BLaER1 treated with 17β-estradiol and CSF1 and Interleukin-3, amounts not matched to agents 10 nM and 100 nM (cell line): Measurements from ENCODE around the gene ASCL2.

Source experiments
- H3K27ac ChIP-seq, 11 experiments: shearing (Covaris generic); formaldehyde crosslinking; 2 replicates each; pipeline ENCODE4 v1.8.1; 2022
- H3K27me3 ChIP-seq, 11 experiments: shearing (Covaris generic); formaldehyde crosslinking; 2 replicates each; pipeline ENCODE4 v1.8.1; 2022
- H3K36me3 ChIP-seq, 11 experiments: shearing (Covaris generic); formaldehyde crosslinking; 2 replicates each; pipeline ENCODE4 v1.8.1; 2022
- H3K4me1 ChIP-seq, 10 experiments: shearing (Covaris generic); formaldehyde crosslinking; 2 replicates each; pipeline ENCODE4 v1.8.1; 2022
- H3K4me2 ChIP-seq, 11 experiments: shearing (Covaris generic); formaldehyde crosslinking; 2 replicates each; pipeline ENCODE4 v1.8.1; 2022
- H3K4me3 ChIP-seq, 10 experiments: shearing (Covaris generic); formaldehyde crosslinking; 2 replicates each; pipeline ENCODE4 v1.8.1; 2022
- H3K9ac ChIP-seq, 11 experiments: shearing (Covaris generic); formaldehyde crosslinking; 2 replicates each; pipeline ENCODE4 v1.8.1; 2022
- H3K9me3 ChIP-seq, 11 experiments: shearing (Covaris generic); formaldehyde crosslinking; replicated peaks in 1 of 11; 2 replicates each; pipeline ENCODE4 v1.8.1; 2022
- H4K20me1 ChIP-seq, 11 experiments: shearing (Covaris generic); formaldehyde crosslinking; 2 replicates each; pipeline ENCODE4 v1.8.1; 2022
- Cebpa-rat ChIP-seq, 11 experiments: shearing (Covaris generic); IDR thresholded peaks; 2 replicates each; pipeline ENCODE4 v1.8.1; 2022

ASCL2 gene

DNA sequence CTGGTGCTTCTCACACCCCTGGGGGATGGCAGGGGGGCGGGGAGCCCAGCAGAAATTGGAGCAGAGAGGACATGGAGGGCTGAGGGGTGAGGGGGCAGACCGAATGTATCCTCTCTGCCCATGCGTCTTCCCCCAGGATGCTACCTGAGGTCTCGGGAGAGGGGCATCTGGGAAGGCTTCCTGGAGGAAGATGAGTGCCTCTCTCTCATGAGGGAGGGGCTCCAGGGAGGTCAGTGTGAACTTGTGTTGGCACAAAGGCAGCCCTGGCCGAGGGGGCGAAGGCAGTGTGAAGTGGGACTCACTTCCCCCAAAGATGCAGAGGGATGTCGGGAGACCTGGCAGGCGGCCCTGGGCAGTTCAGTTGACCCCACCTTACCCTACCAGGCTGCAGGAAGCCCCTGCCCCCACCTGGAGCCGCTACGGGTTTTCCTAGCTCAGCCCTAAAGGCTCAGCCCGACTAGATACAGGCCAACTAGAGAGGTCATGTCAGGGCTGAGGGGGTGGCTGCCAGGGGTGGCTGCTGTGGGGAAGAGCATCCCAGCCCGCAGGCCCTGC, 10.4 kb downstream of the ASCL2 start:
- Histone ChIP-seq H3K4me2 (no peak overlapping the region), H3K9me3 (peaks cover 0 to under 1% (median 0%) of the 10 kb centered on the region in 11 experiments; a peak in 1 of 22 replicates), H3K27me3 (peaks cover 53 to 91% (median 77%) of the 10 kb centered on the region in 11 experiments), H3K9ac (no peak overlapping the region), H3K36me3 (no peaks in the 10 kb centered on the region), H3K27ac (no peak overlapping the region), H3K4me3 (no peak overlapping the region), H3K4me1 (peaks cover 7 to 24% (median 19%) of the 10 kb centered on the region in 10 experiments), H4K20me1 (peaks cover 0 to 68% (median 0%) of the 10 kb centered on the region in 11 experiments; a peak in 10 of 22 replicates)
- no peak for TF ChIP-seq Cebpa-rat (IDR thresholded peaks at IDR 0.05)

DNA sequence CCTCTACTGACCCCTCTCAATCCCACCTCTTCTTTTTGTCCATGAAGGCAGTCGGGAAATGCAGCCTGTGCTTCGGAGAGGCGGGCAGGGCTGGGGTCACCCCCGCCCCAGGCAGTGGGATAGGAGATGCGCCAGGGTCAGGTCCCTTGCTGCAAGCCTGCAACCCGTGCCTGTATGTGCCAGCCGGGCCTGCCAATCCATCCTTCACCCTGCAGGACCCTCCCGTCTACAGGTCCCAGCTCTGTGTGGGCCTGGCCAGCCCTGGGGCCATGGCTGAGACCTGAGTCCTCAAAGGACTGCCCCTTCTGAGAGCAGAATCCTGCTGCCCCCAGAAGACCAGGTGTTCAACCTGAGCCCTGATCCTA, 10.9 kb downstream of the ASCL2 start:
- TF ChIP-seq Cebpa-rat (IDR thresholded peaks at IDR 0.05): no peak
- H3K4me2 ChIP-seq: no peak overlapping the region
- H3K27ac ChIP-seq: no peak overlapping the region
- H3K9ac ChIP-seq: no peak overlapping the region
- peaks cover 0 to 5% (median 0%) of the 10 kb centered on the region in 11 experiments; a peak in 1 of 22 replicates for H3K9me3 ChIP-seq
- H3K4me3 ChIP-seq: no peak overlapping the region
- peaks cover 53 to 85% (median 73%) of the 10 kb centered on the region in 11 experiments for H3K27me3 ChIP-seq
- H3K36me3 ChIP-seq: no peaks in the 10 kb centered on the region
- H4K20me1 ChIP-seq: peaks cover 0 to 63% (median 0%) of the 10 kb centered on the region in 11 experiments; a peak in 9 of 22 replicates
- H3K4me1 ChIP-seq: peaks cover 2 to 19% (median 13%) of the 10 kb centered on the region in 10 experiments; a peak in 19 of 20 replicates

DNA sequence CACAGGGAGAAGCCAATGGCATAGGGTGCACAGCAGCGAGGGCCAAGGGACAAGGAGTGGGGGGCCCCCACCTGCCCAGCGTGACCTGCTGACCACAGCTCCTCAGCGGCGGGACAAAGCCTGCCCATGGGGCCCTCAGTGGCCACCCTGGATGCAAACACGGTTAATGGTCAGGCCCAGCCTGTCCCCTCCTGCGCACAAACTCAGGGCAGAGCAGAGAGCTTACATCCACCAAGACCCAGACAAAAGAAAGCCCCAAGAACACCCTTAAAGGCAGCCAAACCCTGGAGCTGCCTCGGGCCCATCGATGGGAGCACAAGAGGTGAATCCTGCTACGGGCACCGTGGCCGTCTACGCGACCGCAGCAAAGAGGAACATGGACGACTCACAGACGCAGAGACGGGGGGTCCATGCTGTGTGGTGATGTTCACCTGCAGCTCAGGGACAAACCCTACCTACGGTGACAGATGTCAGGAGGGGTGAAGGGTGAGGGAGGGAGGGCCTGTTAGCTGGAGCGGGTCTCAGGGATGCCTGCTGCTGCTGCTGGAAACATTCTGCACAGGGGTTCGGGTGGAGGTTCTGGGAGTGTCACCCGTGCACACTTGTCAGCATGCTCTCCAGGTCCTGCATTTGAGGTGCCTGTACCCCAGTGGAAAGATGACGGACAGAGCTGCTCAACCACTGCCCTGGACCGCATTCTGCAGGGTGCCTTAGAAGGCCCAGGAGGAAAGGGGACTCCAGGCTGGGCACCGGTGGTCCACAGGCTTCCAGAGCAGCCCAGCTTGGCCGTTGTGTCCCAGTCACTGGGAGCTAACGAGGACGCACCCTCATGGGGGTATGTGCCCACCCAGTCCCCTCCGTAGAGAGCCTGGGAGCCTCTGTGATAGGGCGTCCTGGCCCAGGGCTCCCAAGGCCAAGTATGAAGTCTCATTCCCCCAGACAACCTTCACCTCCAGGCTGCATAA, 11.6 kb downstream of the ASCL2 start:
- H3K27me3 ChIP-seq: peaks cover 50 to 79% (median 66%) of the 10 kb centered on the region in 11 experiments
- H3K9me3 ChIP-seq: peaks cover 0 to 12% (median 0%) of the 10 kb centered on the region in 11 experiments; a peak in 2 of 22 replicates
- TF ChIP-seq Cebpa-rat (IDR thresholded peaks at IDR 0.05): no peak
- no peak overlapping the region for H3K9ac ChIP-seq
- H3K4me2 ChIP-seq: no peak overlapping the region
- H3K4me3 ChIP-seq: no peak overlapping the region
- H3K4me1 ChIP-seq: peaks cover 0 to 12% (median 8%) of the 10 kb centered on the region in 10 experiments; a peak in 10 of 20 replicates
- H3K36me3 ChIP-seq: no peaks in the 10 kb centered on the region
- no peak overlapping the region for H3K27ac ChIP-seq
- peaks cover 0 to 57% (median 0%) of the 10 kb centered on the region in 11 experiments; a peak in 9 of 22 replicates for H4K20me1 ChIP-seq

GRCh38 chr11:2256951-2257700, 13.3 kb downstream of the ASCL2 start:
- no peak for TF ChIP-seq Cebpa-rat (IDR thresholded peaks at IDR 0.05)
- H4K20me1 ChIP-seq: peaks cover 0 to 40% (median 0%) of the 10 kb centered on the region in 11 experiments; a peak in 8 of 22 replicates
- H3K36me3 ChIP-seq: no peaks in the 10 kb centered on the region
- no peak overlapping the region for H3K4me2 ChIP-seq
- H3K9ac ChIP-seq: no peak overlapping the region
- H3K4me3 ChIP-seq: no peak overlapping the region
- H3K9me3 ChIP-seq: peaks cover 0 to 13% (median 0%) of the 10 kb centered on the region in 11 experiments; a peak in 2 of 22 replicates
- H3K4me1 ChIP-seq: no peaks in the 10 kb centered on the region; a peak in 2 of 20 replicates
- peaks cover 34 to 62% (median 49%) of the 10 kb centered on the region in 11 experiments for H3K27me3 ChIP-seq
- no peak overlapping the region for H3K27ac ChIP-seq

- Histone ChIP-seq H4K20me1 (peaks cover 0 to 33% (median 0%) of the 10 kb centered on the region in 11 experiments; a peak in 7 of 22 replicates), H3K36me3 (no peaks in the 10 kb centered on the region), H3K27ac (no peak overlapping the region), H3K4me2 (no peak overlapping the region), H3K27me3 (peaks cover 27 to 55% (median 42%) of the 10 kb centered on the region in 11 experiments), H3K4me3 (no peak overlapping the region), H3K4me1 (no peaks in the 10 kb centered on the region), H3K9me3 (peaks cover 0 to 13% (median 0%) of the 10 kb centered on the region in 11 experiments; a peak in 2 of 22 replicates), H3K9ac (no peak overlapping the region)
- TF ChIP-seq Cebpa-rat (IDR thresholded peaks at IDR 0.05): no peak
These were observed 14.0 kb downstream of the ASCL2 start for GRCh38 chr11:2256293-2256913.

DNA sequence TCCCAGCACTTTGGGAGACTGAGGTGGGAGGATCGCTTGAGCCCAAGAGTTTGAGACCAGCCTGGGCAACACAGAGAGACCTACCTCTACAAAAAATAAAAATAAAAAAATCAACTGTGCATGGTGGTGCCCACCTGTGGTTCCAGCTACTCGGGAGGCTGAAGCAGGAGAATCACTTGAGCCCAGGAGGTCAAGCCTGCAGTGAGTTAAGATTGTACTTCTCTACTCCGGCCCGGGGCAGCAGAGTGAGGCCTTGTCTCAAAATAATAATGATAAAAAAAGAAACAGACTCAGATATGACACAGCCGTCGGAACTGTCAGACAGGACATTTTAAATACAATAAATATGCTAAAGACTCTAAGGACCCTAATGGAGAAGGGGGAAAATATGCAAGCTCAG, 18.4 kb downstream of the ASCL2 start:
- Histone ChIP-seq H3K4me2 (no peak overlapping the region), H3K36me3 (no peaks in the 10 kb centered on the region), H3K27me3 (peaks cover 4 to 33% (median 13%) of the 10 kb centered on the region in 11 experiments; a peak in 12 of 22 replicates), H3K9ac (no peak overlapping the region), H3K4me3 (no peak overlapping the region), H4K20me1 (peaks cover 0 to 5% (median 0%) of the 10 kb centered on the region in 11 experiments; a peak in 3 of 22 replicates), H3K4me1 (peaks cover 0 to 31% (median 27%) of the 10 kb centered on the region in 10 experiments; a peak in 18 of 20 replicates), H3K9me3 (peaks cover 0 to 13% (median 0%) of the 10 kb centered on the region in 11 experiments; a peak in 2 of 22 replicates), H3K27ac (no peak overlapping the region)
- TF ChIP-seq Cebpa-rat (IDR thresholded peaks at IDR 0.05): no peak

DNA sequence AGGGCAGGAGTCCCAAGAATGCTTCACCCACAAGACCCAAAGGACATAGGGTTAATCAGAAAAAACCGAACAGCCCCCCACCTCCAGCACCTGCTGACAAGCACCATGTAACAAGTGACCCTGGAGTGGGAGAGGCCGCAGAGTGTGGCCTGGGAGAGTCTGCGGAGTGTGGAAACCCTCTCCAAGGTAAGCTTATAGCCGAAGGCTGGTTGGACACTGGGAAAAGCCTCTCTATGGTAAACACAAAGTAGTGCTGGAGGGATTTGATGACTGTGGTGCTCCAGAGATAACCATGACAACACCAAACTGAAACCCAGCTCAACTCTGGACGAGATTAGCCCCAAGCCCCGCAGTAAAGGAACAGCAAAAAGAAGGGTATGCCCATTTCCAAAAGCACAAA, 19.2 kb downstream of the ASCL2 start:
- Histone ChIP-seq H3K36me3 (no peaks in the 10 kb centered on the region), H3K27ac (no peak overlapping the region), H3K4me1 (peaks cover 0 to 31% (median 27%) of the 10 kb centered on the region in 10 experiments; a peak in 18 of 20 replicates), H4K20me1 (no peaks in the 10 kb centered on the region; a peak in 3 of 22 replicates), H3K4me3 (no peak overlapping the region), H3K9ac (no peak overlapping the region), H3K9me3 (peaks cover 0 to 13% (median 0%) of the 10 kb centered on the region in 11 experiments; a peak in 2 of 22 replicates), H3K27me3 (peaks cover 4 to 24% (median 11%) of the 10 kb centered on the region in 11 experiments; a peak in 12 of 22 replicates), H3K4me2 (peak overlapping the region in 8 of 11 experiments; percentile 23 to 76 (median 62); a peak in 13 of 22 replicates)
- TF ChIP-seq Cebpa-rat (IDR thresholded peaks at IDR 0.05): no peak

DNA sequence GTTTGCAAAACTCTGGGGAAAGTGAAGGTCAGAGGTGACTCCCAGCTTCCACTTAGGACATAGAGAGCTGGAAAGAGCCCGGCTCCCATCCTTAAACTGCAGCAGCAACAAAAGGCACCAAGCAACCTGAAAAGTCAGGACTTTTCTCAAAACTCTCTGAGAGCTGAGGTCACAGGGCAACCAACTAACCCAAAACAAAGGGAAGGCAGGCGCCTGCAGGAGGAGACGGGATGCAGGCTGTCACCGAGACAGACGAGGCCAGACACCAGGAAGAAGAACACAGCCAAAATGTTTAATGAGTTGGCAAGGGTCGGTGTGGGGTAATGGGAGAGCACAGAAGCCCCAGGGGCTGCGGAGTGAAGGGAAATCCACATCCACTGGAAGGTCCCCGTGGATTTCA, 19.9 kb downstream of the ASCL2 start:
- Histone ChIP-seq H3K9ac (peak overlapping the region in 1 of 11 experiments; percentile 16; a peak in 1 of 22 replicates), H3K4me1 (peaks cover 0 to 31% (median 27%) of the 10 kb centered on the region in 10 experiments; a peak in 18 of 20 replicates), H3K27ac (no peak overlapping the region), H3K4me2 (peak overlapping the region in 9 of 11 experiments; percentile 15 to 76 (median 60); a peak in 17 of 22 replicates), H3K27me3 (peaks cover under 1 to 19% (median 7%) of the 10 kb centered on the region in 11 experiments; a peak in 12 of 22 replicates), H4K20me1 (no peaks in the 10 kb centered on the region; a peak in 3 of 22 replicates), H3K4me3 (no peak overlapping the region), H3K36me3 (no peaks in the 10 kb centered on the region), H3K9me3 (peaks cover 0 to 13% (median 0%) of the 10 kb centered on the region in 11 experiments; a peak in 2 of 22 replicates)
- no peak for TF ChIP-seq Cebpa-rat (IDR thresholded peaks at IDR 0.05)
